ENCODE measurements around the gene PAFAH2. TPM values are rescaled to one million over a fixed set of nuclear protein-coding genes. Genes with fewer than 3 reads are reported as not detected.

Gene PAFAH2
- 6.1 TPM for polyA plus RNA-seq (2013, experiment 1 of 2; ENCODE audit: insufficient read length)
- 9.3 TPM for polyA plus RNA-seq (2013, experiment 2 of 2; ENCODE audit: insufficient read length)

DNA sequence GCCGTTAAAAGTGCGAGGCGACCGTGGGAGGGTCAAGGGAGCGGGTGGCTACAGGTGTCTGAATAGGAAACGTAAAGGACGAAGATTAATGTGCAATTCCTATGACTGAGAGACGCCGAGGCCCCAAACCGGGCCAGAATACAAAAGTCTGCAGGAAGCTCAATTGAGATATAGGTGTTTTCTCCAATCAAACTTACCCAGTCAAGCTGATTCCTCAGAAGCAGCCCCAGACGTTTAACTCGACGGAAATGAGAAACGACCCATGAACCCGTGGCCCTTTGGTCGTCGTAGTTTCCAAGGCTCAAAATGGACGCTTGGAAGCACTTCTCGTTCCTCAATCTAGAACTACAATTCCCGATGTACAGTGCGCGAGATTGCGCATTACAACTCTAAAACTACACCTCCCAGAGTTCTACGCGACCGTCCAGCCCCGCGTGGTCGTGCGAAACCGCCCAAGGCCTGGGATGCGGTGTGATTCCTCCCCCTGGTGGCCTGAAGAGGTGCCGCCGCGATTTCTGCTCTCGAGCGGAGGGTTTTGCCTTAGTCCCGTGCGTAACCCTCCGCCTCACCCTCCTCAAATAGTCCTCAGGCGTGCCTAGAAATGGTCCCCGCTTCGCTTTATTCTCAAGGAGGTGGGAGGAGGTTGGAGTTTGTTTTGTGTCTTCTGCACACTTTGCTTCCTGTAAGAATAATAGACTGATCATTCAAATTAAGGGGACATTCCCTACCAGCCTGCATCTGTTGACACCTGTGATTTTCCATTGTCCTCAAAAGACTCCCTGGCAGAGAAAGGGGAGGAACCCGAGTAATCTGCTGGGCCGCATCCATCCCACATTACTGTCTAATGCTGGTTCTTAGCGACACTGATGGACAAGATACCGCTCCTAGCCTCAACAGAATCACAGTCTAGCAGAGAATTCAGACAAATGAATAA, at the start of gene PAFAH2:
Gene PAFAH2, minus strand, starts transcription at position 236 of the 934 bp plus-strand sequence. CDS start 7,247 bp downstream, outside the sequence.
- DNase-seq, result peak; percentile 99

DNA sequence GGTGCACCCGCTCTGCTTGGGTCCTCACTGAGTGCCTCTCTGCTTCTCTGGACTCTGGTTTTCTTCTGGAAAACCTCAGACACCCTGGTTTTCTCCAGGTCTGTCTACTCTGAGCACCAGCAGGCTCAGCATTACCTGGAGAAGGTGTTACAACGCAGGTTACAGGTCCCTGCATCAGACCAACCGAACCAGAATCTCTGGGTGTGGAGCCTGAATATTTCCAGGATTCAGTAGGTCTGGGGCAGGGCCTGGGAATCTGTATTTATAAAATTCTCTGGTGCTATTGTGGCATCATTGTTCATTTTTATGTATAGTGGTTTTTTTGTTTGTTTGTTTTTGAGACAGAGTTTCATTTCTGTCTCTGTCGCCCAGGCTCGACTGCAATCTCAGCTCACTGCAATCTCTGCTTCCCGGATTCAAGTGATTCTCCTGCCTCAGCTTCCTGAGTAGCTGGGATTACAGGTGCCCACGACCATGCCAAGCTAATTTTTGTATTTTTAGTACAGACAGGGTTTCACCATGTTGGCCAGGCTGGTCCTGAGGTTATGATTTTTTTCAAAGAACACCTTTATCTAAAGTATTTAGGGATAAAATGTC, 49.5 kb upstream of the PAFAH2 start:
- no peak for DNase-seq

DNA sequence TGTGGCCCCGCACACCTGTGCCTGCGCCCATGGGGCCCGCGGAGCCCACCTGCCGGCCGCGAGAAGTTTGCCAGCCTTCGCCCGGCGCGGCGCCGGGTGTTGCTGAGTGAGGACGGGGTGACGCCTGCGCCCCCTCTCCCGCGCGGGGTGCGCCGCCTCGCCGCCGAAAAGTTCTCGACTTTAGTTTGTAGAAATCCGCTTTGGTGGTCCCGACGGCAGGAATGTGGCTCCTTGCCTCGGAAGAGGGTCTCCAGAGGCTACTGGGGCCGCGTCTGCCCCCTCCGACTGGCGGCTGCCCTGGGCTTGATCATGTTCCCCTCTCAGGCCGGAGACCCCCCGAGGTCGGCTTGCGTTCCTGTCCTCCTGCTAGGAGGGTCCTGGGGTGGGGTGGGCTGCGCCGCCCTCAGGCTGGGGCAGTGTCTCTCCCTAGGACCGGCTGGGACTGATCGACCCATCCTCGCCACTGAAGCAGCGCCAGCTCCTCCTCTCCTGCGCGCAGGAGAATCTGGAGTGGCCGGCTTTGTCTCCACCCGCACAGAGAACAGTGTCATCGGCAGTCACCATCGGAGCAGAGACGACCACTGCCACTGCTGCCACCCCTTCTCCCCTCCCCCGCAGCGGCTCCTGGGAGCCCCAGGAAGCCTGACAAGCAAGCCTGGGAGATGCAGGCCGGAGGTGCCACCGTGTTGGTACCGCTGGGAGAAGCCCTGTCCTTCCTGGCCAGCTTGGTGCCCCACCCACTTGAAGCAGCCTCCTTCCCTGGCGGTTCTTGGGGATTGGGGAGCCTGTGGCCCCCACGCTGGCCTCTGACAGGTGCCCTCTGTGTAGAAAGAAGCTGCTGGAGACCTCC, 48.6 kb upstream of the PAFAH2 start:
- DNase-seq, result no peak

DNA sequence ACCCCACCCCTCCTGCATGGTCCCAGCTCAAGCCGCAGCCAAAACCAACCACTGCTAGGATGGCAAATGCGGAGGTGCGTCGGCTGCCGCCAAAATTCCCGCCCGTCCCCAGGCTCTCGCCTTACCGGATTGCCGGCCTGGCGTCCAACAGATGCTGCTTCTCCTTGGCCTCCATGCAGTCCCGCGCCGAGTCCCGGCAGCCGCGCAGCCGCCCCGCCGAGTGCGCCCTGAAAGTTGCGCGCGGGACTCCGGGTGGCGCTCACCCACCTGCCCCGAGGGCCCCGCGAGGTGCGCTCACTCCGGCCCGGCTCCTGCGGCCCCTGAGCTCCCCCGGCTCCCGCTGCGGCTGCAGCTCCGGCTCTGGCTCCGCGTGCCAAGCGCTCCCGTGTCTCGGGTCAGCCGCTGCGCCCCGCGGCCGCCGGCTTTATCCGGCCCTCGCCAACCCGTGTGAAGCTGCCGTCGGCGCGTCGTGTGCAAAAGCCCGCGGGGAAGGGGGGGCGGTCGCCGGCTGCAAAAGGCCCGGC, 47.9 kb upstream of the PAFAH2 start, which contains the start of gene SLC30A2:
Gene SLC30A2, minus strand, starts transcription at position 397 of the 524 bp plus-strand sequence. Its CDS starts 222 bp downstream, at position 175.
- no peak for DNase-seq

DNA sequence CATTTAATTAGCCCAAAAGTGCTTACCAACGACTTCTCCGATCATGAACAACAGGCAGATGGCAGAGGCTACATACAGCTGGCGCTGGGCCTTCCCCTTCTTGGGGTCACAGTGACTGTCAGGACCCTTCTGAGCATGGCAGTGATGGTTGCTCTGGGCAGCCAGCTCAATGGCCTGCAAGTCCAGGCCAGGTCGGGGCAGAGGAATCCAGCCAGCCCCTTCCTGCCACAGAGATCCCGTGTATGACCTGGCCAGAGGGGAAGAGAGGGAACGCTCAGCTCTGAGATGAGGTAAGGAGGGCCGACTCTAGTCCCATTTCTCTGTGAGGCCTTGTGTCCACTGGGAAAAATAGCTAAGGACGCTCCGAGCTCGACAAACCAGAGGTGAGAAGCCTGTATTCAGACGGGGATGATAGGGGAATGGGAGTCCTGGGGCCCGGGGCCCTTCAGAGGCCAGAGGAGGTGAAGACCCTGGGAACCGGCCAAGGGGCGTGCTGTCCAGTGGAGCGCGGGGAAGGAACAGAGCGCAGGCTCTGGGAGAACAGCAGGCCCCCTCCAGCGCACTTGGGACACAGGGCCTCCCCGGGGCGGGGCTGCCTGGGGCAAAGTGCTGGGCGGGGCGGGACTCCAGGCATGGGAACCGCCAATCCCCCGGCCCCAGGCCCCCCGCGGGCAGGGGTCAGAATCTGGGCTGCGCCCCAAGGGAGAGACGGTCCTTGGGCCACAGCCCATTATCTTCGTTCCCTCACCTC, 47.3 kb upstream of the PAFAH2 start:
- DNase-seq, result no peak

DNA sequence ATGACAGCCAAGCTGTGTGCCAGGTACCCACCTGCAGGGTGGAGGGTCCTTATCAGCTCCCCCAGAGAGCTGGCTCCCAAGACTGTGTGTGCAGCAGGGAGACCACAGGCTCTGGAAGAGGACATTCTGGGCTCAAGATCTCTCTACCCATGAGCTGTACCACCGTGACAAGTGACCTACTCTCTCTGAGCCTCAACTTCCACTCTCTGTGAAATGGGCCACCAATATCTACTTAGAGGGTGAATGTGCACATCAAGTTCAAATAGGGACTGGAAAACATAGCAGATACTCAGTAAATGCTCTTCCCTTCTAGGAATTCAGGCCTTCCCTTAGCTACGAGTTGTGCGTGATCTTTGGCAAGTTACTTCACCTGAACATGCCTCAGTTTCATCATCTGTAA, 46.6 kb upstream of the PAFAH2 start:
- DNase-seq, result no peak

DNA sequence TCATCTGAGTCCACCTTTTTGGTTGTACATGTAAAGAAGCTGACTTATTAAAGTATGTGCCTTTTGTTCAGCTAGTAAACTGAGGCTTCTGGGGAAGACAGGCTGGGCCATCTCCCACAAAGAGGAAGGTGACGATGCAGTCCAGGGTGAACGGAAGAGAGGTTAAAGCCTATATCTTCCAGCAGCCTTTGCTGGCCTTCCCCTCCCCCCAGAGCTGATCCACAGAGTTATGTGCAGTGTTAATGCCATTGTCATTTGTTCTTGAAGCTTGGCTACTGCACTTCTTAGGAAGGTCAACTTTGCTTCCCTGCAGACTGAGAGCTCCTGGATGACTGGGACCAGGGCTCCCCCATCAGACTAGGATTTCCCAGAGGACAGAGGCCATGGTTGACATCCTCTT, 45.9 kb upstream of the PAFAH2 start:
- no peak for DNase-seq

DNA sequence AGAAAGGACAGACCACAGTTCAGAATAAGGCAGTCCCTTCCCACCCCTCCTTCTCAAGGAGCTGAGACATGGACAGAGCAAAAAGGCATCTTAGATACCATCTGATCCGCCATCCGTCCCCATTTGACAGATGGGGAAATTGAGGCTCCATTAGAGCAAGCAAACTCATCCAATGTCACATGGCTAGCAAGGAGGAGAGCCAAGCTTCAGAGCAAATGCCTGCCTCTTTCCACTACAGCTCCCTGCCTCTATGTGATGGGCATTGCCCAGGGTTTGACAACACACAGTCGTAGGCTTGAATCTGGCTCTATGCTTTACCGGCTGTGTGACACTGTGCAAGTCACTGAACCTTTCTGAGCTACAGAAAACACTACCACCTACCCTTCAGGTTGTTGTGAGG, 44.1 kb upstream of the PAFAH2 start:
- no peak for DNase-seq

DNA sequence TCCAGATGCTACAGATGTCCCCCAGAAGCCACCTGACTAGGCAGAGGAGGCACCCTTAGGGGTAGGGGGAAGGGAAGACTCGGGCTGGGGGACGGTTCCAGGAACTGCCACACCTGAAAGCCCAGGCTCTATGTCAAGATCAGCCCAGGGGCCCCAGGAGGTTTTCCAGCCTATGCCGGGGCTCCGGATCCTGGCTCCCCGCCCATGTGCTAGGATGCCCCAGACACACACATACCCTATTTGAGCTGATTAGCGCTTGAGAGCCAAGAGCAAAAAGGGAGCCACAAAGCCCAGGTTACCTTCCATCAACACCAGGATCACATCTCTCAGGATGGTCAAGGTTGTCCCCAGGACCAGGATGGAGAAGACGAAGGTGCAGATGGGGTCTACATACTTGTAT, 43.5 kb upstream of the PAFAH2 start:
- DNase-seq, result no peak

DNA sequence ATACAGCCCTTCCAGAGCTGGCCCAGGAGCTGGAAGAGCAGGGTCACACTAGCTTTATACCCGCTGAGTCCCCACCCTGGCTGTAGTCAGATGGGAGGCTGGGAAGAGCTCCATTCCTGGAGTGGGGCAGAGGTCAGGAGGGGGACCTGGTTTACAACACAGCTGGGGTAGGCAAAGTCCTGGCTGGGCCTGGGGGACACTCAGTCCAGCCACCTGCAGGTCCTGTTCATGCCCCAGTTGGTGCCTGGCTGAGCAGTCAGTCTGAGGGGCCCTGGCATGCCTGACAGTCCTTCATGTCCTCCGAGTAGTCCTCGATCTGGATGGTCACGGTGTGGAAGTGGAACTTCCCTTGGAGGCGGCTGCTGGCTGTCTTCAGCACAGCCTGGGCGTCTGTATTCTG, 41.0 kb upstream of the PAFAH2 start:
- no peak for DNase-seq

DNA sequence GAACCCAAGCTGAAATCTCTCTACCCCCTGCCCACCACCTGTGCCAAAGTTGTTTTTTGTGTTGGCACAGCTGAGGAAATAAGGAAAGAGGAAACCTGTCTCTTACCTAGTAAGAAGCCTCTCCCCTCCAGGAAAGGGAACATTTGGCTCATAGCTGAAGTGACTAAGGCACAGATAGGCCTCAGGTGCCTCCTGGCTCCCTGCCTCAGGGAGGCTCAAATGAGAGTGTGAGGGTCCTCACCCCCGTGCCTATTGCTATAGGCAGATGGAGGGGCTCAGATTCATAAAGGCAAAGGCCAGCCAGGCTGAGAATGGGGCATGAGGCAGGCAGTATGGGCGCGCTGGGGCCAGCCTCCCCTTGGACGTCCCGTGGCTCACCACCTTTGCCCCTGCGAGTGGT, 40.6 kb upstream of the PAFAH2 start:
- DNase-seq, result no peak

DNA sequence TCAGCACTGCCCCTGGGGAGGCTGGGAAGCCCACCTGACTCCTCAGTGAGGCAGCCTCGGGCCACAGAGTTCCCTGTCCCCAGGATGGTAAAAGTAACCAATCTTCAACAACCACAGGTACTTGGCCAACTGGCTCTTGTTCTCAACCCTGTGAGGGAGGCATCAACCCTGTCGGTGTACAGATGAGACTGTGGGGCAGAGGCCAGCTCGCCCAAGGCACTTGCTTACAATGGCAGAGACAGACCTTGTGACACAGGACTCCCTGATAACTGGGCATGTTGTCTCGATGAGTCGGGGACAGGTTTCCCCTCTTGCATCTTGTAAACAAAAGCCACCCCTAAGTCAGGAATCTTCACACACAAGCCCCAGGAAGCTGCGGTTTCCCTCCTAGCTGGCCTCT, 40.0 kb upstream of the PAFAH2 start:
- DNase-seq, result no peak

DNA sequence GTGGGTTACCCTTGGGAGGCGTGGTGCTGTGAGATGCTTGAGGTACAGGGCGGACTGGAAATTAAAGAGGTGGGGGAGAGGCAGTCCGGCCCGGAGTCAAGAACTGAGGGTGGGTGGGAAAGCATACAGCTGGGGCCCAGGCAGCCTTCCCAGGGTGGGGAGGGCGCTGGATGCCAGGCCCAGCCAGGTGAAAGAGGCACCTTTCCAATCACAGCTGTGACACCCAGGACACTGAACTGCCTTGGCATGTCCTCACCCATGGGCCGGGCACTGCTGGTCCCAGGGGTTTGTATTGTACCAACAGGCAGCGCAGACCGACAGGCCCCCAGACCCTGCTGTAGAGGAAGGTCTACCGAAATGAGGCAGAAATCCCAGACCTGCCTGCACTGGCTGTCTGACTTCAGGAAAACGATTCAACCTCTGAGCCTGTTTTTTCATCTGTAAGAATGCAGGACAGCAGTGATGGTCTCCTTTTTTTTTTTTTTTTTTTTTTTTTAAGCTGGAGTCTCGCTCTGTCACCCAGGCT, 39.0 kb upstream of the PAFAH2 start:
- no peak for DNase-seq

DNA sequence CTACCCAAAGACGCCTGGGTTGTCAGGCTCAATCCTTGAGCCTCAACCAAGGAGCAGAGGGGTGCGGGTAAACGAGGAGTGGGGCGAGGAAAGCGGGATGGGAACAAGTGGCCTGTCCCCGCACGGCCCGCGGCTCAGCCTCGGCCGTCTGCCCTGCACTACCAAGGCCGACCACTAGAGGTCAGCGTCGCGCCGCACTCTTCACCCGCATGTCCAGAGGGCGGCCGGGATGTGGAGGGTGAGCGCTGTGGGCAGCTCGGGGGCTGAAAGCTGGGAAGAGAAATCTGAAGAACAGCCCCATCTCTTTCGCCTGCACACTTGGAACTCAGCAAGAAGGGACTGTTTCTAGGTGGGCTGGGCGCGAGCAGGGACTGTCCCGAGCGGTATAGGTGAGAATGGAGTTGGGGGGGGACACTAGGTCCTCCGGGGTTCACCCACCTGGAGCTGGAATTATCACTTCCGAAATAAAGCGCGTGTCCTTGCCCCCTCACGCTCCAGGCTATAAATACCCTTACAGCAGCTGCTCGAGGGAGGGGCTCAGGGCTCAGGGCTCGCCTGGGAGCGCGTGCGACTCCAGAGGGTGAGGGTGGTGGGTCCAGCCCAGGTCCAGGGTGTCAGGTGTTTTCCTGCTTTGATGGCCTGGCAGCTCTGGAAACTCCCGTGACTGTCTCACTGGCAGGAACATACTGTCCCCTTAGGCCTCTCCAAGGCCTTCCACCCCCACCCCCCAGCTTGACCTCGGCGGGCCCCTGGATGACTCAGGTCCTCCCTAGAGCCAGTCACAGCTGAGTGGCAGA, 38.3 kb upstream of the PAFAH2 start:
- DNase-seq, result peak; percentile 66

DNA sequence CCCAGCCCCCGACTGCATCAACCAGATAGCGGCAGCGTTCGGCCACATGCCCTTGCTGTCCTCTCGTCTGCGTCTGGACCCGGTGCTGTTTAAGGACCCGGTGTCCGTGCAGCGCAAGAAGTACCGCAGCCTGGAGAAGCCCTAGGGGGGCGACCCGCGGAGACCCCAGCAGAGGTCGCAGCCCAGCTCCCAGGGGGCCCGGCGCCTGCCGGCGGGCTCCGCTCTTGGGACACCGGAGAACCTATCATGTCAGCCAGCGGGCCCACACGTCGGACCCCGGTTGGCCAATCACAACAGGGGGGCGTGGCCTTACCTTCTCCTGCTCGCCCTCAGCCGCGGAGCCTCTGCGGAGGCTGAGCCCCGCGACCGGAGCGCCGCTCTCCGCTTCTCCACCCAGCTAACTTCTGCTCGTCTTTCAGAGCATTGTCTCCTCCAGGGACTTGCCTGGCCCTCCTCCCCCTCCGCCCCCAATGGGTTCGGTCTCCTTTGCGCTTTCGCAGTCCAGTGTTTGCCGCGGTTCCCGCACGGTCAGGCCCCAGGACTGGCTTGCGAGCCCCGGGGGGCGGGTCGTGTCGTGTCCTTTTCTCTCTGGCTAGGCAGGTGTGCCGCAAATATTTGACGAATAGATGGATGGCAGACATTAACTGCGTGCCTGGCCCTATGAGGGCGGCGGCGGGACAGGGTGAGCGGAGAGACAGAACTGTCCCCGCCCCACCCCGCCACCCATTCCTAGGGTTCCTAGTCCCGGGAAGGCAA, 37.5 kb upstream of the PAFAH2 start:
- peak; percentile 92 for DNase-seq

DNA sequence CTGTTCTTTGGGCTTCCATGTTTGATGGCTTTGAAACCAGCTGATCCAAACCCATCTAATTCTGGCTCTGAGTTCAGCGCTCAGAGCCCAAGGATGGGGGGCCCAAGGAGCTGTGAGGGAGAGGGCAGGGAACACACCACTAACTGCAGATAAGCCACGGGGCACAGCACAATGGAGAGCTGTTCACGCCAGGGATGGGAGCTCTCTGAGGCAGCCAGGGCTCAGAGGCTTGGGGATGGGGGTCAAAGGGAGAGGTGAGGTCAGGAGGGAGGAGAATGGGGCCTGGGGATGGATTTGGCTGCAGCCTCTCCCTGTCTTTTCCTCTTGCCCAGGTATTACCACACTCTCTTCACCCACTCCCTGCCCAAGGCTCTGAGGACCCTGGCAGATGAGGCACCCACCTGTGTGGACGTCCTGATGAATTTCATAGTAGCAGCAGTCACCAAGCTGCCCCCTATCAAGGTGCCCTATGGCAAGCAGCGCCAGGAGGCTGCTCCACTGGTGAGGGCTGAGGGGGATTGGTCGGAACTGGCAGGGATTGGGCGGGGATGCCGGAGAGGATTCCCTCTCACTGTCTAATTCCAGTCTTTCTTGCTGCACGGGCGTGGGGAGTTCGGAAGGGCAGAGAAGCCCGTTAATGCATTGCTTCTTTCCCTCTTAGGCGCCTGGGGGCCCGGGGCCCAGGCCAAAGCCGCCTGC, 36.8 kb upstream of the PAFAH2 start:
- DNase-seq, result no peak

DNA sequence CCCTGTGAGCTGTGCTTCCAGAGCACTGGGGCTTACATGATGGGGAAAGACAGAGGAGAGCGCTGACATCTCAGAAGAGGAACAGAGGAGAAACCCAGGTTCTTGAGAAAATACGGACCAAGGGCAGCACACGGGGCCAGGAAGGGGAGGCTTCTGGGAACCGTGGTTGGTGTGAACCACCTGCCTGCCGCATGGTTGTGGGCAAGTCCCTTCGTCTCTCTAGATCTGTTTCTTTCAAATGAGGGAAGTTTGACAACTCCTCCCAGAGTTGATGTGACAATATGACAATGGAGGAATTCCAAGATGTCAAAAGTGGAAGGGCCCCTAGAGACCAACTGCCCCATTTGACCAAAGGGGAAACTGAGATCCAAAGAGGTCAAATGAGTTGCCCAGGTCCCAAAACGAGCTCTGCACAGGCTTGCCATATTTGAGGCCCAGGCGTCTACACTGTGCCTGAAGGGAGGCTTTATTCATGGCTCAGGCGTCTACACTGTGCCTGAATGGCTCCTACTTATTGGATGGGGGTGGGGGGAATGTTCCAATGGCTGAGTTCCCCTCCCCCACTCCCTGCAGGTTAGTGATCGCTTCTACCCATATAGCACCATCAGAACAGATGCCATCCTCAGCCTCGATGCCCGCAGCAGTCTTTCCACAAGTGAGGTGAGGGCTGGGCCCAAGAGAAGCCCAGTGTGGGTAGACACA, 34.9 kb upstream of the PAFAH2 start:
- DNase-seq, result no peak

DNA sequence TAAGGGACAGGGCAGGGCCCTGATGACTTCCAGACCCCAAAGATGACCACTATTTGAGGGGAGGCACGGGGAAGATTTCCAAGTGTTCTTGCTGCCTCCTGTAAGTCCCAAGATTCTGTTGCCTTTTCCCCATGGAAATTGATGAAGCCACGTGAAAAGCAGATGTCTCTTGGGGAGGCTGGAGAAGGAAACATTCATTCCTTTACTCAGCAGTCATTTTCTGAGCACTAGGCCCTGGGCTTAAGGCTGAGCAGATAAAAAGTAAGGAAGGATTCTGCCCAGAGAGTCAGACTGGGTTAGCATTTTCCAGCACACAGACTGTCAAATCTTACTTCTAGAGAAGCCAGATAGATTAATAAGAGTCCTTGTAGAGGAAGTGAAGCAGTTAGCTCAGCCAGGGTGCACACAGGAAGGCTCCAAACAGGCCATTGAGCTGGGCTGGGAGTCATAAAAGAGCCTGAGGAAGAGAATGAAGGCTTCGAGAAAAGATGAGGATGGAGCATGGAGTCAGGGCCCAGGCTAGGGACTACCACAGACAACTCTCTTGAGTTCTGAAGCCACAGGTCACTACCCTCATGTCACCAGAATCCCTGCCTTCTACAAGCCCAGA, 33.9 kb upstream of the PAFAH2 start:
- peak; percentile 67 for DNase-seq

Data from fibroblast of skin of scalp (primary cell).